ENCODE data around the gene COL17A1.

DNA sequence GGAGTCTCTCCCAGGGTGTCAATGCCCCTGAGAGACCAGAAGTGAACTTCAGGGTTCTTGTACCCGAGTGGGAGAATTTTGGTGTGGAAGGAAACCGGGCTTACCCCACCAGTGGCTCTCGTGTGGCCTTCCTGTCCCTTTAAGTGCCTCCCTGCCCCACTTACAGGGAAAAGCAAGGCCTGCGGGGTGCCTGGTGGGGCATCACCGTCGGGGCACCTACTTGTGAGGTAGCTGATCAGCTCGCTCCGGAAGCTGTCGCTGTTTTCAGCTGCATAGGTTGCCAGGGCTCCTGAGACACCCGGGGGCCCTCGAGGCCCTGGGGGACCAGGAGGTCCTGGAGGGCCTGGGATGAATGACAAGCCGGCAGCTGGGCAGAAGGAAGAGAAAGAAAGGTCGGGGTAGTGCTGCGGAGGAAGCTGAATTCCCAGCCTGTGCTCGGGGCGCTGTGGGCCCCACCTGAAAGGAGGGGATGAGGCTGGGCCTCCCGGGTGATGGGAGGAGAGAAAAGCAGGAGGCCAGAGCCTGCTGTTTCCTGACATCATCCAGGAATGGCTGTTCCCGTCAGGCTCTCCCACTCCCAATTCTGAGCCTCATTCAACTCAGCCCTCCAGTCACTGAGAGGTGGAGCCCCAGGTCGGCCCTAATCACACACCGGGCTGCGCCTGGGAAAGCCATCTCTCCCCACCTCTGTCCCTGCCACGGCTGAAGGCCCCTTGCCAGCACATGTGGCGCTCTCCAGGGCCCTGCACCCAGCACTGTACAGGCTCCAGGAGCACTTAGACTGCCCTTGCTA lies 51.1 kb downstream of the COL17A1 start:
- TF ChIP-seq, protein P1, sequence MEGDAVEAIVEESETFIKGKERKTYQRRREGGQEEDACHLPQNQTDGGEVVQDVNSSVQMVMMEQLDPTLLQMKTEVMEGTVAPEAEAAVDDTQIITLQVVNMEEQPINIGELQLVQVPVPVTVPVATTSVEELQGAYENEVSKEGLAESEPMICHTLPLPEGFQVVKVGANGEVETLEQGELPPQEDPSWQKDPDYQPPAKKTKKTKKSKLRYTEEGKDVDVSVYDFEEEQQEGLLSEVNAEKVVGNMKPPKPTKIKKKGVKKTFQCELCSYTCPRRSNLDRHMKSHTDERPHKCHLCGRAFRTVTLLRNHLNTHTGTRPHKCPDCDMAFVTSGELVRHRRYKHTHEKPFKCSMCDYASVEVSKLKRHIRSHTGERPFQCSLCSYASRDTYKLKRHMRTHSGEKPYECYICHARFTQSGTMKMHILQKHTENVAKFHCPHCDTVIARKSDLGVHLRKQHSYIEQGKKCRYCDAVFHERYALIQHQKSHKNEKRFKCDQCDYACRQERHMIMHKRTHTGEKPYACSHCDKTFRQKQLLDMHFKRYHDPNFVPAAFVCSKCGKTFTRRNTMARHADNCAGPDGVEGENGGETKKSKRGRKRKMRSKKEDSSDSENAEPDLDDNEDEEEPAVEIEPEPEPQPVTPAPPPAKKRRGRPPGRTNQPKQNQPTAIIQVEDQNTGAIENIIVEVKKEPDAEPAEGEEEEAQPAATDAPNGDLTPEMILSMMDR (IDR thresholded peaks at IDR 0.05), result no peak
- no peak for TF ChIP-seq POLR2A (IDR thresholded peaks at IDR 0.05)
